ENCODE data around the gene ANKFN1. TPM values are rescaled to one million over a fixed set of nuclear protein-coding genes. Genes with fewer than 3 reads are reported as not detected.
"Not testable (repeated sequence)": the region's sequence is repeated elsewhere in the genome, so short reads cannot be mapped to it uniquely, and the experiment has no call there.

The ANKFN1 gene
- total and polyA plus RNA-seq, 7 donors = 0.01 to 0.28 (median 0.04) TPM; not detected in 3

GRCh38 chr17:56269556-56270389, 116.5 kb downstream of the ANKFN1 start:
- H3K27me3 ChIP-seq (ENCODE audit: insufficient read depth in 3 of 3, low read length in 2 of 3) = no peaks in the 10 kb centered on the region
- intact Hi-C loops (cut with DNase I) = no loop called here
- DNase-seq (no peak), ATAC-seq (no peak)
- H3K9me3 ChIP-seq = no peaks in the 10 kb centered on the region
- WGBS, 3 donors = 50 to 58% (median 53%) methylated on average over 6 of the region's 6 CpGs
- no peak overlapping the region for H3K27ac ChIP-seq
- TF ChIP-seq CTCF (IDR thresholded peaks at IDR 0.05) = no peak
- no peak overlapping the region for H3K4me3 ChIP-seq
- no peaks in the 10 kb centered on the region for H3K4me1 ChIP-seq
- H3K36me3 ChIP-seq (ENCODE audit: insufficient read depth in 1 of 2, low read depth in 1 of 2) = no peaks in the 10 kb centered on the region

GRCh38 chr17:56274491-56274890, 121.2 kb downstream of the ANKFN1 start:
- Histone ChIP-seq H3K4me1 (no peaks in the 10 kb centered on the region), H3K36me3 (ENCODE audit: insufficient read depth in 1 of 2, low read depth in 1 of 2) (no peaks in the 10 kb centered on the region), H3K4me3 (no peak overlapping the region), H3K27ac (no peak overlapping the region), H3K9me3 (no peaks in the 10 kb centered on the region), H3K27me3 (ENCODE audit: insufficient read depth in 3 of 3, low read length in 2 of 3) (no peaks in the 10 kb centered on the region)
- DNase-seq (no peak), ATAC-seq (no peak)
- 76 to 87% (median 86%) methylated on average over 3 of the region's 3 CpGs for WGBS, 3 donors
- intact Hi-C loops (cut with DNase I) = no loop called here
- TF ChIP-seq CTCF (IDR thresholded peaks at IDR 0.05) = no peak

- ATAC-seq (no peak), DNase-seq (no peak)
- intact Hi-C loops (cut with DNase I) = no loop called here
- Histone ChIP-seq H3K36me3 (ENCODE audit: insufficient read depth in 1 of 2, low read depth in 1 of 2) (no peaks in the 10 kb centered on the region), H3K27me3 (ENCODE audit: insufficient read depth in 3 of 3, low read length in 2 of 3) (no peaks in the 10 kb centered on the region), H3K4me1 (no peaks in the 10 kb centered on the region), H3K9me3 (no peaks in the 10 kb centered on the region), H3K4me3 (no peak overlapping the region), H3K27ac (no peak overlapping the region)
- WGBS, 3 donors = 71 to 77% (median 71%) methylated on average over 4 of the region's 4 CpGs
- no peak for TF ChIP-seq CTCF (IDR thresholded peaks at IDR 0.05)
These were observed 131.2 kb downstream of the ANKFN1 start for GRCh38 chr17:56284482-56284881.

- H3K36me3 ChIP-seq (ENCODE audit: insufficient read depth in 1 of 2, low read depth in 1 of 2); H3K27me3 ChIP-seq (ENCODE audit: insufficient read depth in 3 of 3, low read length in 2 of 3): not testable (repeated sequence)
- 74 to 81% (median 79%) methylated on average over 3 of the region's 3 CpGs for WGBS, 3 donors
These were observed 135.5 kb downstream of the ANKFN1 start for GRCh38 chr17:56288786-56289185.

GRCh38 chr17:56289321-56289720, 136.0 kb downstream of the ANKFN1 start:
- 54 to 79% (median 61%) methylated on average over 6 of the region's 6 CpGs for WGBS, 3 donors
- no peak overlapping the region for H3K4me3 ChIP-seq
- no peaks in the 10 kb centered on the region for H3K36me3 ChIP-seq (ENCODE audit: insufficient read depth in 1 of 2, low read depth in 1 of 2)
- TF ChIP-seq CTCF (IDR thresholded peaks at IDR 0.05) = no peak
- H3K4me1 ChIP-seq = peaks cover 4% of the 10 kb centered on the region
- ATAC-seq = no peak
- H3K9me3 ChIP-seq = no peaks in the 10 kb centered on the region
- no peaks in the 10 kb centered on the region for H3K27me3 ChIP-seq (ENCODE audit: insufficient read depth in 3 of 3, low read length in 2 of 3)
- DNase-seq = no peak
- no peak overlapping the region for H3K27ac ChIP-seq
- intact Hi-C loops (cut with DNase I) = no loop called here

More at GRCh38 chr17:56288786-56289185, 135.5 kb downstream of the ANKFN1 start:
- H3K27ac ChIP-seq; H3K4me3 ChIP-seq; intact Hi-C loops (cut with DNase I); DNase-seq; H3K4me1 ChIP-seq; ATAC-seq; H3K9me3 ChIP-seq: not testable (repeated sequence)
